ENCODE data around the gene BSCL2.
A peak's percentile ranks its signal among the peaks of the same experiment; 100 is the strongest.
"Not testable (repeated sequence)": the region's sequence is repeated elsewhere in the genome, so short reads cannot be mapped to it uniquely, and the experiment has no call there.

BSCL2 gene

DNA sequence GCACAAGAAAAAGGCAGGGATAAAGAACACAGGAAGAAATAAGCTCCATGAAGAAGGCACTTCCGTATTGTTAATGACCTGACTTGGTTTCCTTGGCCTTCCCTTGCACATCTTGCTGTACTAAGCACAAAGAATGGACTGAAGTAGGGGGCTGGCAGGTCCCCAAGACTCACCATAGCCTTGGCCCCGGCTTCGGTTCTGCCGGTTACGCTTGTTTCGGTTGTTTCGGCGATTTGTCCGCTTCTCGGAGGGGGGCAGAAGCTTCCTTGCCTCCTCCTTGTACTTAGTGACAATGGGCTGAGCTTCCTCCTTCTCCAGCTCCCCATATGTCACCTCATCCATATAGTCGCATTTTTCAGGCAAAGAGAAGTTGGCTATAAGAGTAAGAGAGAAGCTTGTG is 9.6 kb upstream of the BSCL2 start:
- DNase-seq = no peak

DNA sequence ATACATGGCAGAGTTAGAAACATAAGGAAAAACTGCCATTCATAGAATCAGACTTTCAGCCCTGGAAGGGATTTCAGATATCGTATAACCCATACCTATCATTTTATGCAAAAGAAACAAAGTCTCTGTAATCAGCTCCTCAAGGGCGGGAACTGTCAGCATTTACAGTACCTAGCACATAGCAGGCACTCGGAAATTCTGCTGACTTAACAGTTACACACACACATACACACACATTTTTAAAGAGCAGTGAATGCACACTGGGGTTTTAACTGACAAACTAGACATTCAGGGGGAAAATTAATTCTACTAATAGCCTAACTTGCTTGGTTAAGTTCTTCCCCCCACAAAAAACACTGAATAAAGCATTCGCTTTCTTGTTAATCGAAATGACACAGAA is 9.0 kb upstream of the BSCL2 start:
- DNase-seq = no peak

DNA sequence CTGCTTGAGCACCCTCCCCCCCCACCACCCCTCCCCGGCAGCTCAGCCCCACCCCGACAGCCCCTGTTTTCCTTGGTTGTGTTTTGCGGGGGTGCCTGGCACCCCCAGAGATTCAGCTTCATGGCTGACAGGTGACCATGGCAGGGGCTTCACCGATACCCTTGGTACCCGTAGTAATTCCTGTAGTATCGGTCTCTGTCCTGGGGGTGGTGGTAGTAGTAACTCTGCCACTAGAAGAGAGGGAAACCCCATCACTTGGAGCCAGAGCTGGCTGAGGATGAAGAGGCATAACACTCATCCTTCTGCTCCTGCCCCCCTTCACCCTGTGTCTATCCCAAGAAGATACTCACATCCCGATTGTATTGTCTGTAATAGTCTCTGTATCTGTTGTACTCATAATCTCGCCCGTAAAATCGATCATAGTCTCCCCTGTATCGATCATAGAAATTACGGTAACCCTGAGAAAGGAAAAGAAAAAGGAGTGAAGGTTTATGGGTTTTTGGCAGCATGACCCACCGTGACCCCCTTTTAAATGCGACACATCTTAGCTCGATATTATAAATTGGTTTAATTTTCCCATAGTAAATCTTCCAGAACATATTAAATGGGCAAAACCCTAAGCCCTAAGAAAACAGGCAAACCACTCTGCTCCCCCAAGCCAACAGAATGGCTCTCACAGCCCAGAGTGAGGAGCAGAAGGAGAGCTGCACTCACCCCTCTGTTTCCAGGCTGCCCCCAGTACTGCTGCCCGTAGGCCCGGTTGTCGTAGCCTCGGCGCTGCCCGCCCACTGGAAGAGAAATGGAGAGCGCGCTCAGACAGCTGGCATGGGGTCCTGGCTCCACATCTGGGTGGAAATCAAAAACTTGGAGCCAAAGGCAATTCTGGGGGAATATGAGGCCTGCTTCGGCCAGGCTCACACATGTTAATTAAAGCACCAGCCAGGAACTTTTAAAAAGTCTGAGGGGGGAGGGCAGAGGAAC is 8.2 kb upstream of the BSCL2 start:
- no peak for DNase-seq

DNA sequence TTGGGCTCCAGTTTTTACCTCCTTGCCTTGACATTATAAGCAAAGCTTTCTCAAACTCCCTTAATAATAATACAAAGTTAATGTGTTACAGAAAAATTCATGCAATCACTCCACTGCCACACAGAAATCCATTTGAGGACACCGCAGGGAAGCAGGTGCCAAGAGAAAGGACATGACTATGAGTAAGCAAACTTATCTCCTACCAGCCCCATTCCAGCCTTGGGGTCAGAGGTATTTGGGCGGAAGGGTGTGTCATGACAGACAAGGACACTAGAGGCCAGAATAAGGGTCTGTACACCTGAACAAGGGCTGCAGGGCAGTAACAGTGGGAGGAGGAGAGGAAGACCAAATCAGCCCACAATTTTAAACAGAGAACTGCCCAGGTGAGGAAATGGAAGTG is 6.1 kb upstream of the BSCL2 start:
- no peak for DNase-seq

DNA sequence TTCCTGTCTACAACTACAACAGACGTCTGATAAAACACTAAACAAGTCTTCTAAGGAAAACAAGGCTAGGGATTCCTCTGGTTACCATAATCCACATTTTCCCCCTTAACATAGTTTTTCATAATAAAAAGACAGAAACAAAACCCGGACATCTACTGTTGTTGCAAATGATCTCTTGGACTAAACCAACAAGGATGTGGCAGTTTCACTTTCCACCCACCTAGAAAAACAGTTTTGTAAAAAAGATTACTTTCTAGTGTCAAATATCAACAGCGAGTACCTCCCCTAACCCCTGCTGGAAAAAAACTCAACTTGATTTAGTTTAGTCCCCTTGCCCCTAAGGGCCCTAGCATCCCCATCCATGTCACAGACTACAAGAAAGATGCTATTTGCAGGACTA is 5.6 kb upstream of the BSCL2 start:
- DNase-seq = no peak

DNA sequence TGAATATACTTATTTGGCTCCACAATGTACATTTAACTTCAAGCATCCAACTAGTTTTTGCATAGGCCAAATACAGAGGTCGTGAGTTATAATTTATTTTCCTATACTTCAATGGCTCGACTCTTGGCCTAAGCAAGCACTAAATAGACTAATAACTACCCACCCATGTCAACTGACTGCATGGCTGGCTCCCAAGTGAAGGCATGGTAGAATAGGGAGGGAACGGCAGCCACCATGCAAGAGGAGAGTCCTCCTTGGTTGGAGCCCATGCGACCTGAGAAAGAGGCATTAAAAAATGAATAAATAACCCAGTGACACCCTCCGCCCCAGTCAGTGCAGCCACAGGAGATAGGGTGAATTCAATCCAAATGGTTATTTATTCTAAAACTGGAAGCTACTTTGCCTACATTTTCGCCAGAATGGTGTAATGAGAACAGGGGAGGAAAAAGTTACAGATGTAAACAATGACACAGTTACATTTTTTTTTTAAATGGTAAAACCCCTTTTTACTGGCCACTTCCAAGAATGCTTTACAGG is 5.1 kb upstream of the BSCL2 start:
- no peak for DNase-seq

DNA sequence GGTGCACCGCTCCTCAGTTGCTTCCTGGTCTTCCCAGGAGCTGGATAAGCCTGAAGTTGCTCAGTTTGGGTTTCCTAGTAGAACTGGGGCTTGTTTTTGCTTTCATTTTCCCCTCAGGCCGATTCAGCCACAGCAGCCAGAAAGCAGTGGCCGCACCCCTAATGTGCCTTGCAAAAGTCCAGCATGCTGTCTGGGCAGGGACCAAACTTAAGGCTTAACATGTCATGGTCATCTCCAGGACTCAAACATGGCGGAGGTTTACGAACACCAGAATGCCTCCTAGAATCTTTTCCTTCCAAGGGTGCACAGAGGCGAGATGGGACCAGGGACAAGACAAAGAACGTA is 2.7 kb upstream of the BSCL2 start:
- DNase-seq = peak; percentile 14

DNA sequence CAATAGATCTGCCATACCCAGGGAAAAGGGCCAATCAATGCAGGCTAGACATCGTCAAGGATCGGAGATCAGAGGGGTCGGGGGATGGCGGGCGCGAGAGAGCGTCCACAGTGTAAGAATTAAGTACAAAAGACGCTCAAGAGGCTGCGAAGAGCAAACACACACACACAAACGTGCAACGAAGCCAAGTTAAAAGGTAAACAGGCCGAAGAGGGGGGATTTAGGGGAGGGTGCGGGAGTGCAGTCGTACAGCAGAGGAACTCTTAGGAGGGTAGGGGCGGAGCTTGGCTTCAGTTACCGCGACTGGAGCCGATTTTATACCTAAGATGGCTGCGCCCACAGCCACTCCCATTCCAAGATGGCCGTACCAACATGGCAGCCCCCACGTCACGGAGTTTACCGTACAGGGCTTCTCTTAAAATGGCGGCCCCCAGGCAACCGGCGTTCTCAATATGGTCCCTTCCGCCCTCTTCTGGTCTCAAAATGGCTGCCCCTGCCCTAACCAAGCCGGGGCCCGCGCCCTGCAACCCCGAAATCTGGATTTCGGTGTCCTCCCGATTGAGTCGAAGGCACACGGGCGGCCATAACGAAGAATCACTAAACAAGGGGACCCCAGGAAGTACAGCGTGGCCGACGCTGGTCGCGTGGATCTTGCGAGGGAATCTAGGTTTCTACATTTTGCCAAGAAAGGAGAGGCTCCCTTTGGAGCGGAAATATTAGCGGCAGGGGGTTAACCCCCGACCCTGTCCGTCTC is 2.2 kb upstream of the BSCL2 start:
- peak; percentile 98 for DNase-seq

DNA sequence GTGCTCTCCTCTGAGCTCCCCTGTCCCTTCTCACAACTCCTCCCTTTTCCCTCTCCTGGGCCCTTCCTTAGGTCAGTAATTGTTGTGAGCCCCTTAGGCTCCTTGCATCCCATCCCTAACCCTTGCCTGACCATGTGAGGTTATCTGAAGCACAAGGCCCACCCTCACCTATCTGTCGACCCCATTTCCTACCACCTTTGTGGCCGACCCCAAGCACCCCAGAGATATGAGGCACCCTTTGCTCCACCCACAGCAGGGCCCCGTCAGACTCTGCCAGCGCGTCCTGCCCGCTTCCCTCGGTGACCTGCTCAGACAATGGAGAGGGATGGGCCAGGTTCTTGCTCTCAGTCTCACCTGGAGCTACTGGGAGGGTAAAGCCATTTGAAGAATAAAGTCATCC is 1.6 kb upstream of the BSCL2 start:
- no peak for DNase-seq

DNA sequence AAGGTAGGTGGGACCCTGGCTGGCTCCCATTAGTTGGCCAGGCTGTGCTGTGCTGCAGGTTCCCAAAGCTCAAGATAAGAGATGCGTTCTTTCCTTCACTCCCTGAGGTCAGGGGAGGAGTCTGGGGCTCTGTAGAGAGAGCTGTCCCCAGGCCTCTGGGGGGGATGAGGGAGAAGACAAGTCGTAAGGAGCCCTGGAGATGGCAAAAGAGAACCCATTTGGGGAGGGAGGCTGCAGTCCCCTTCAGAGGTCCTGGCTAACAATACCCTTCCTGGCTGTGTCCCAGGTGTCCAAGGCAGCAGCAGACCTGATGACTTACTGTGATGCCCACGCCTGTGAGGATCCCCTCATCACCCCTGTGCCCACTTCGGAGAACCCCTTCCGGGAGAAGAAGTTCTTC is 1.2 kb upstream of the BSCL2 start:
- DNase-seq = no peak

DNA sequence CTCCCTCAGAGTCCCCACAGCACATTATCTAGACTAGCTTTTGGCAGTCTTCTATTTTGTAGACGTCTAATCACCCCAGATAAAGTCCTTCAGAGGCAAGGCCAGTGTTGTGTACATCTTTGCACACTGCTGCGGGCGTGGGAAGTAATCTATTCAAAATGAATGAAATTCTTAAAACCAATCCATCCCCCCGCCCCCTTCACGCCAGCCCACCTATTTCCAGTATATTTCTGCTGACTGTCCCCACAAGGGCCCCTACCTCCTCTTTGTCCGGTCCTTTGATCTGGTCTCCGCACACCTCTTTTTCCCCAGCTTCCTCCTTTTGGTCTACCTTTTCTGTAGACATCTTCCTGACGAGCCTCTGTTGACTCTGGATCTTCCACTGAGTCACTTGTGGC is 375 bp downstream of the BSCL2 start:
- no peak for DNase-seq

DNA sequence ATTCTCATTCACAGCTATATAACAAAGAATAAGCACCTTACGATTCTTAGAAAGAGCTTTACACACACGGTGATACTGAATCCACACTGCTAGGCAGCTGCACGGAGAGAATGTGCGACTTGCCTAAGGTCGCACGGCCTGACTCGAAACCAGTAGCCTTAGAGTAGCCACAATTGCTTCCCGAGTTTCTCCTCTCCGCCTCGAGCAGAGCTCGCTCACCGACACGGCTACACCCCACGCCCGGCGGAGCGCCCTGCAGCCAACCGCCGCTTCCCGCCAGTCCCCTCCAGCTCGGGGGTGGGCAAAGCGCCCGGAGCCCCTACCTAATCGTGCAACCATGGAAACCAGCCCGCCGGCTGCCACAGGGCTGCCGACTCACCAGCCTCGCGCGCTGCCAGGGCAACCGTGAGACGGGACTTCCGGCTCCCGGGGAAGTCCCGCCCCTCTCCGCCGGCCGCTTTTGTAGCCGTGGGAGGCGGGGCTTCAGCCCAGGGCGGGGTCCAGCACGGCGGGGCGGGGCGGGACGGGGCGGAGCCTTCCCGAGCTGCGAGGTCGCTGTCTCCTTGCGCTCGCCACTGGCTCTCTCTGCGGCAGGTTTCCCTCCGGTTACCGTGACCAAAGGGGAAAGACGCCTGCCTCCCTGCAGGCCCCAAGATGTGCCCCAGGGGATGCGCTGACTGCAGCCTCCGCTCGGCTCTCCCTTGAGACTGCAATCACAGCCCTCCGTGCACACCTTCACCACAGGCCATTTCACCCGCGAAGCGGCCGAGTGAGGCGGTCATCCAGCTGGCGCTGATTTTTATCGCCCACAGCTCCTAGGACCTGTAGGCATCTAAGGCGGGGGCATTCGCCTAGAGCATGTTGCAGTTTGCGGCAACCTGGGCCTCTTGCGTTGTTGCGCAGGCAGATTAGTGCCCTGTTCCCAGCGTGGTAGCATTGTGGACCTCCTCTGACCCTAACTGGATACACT is 1.1 kb downstream of the BSCL2 start:
- DNase-seq = peak; percentile 95

DNA sequence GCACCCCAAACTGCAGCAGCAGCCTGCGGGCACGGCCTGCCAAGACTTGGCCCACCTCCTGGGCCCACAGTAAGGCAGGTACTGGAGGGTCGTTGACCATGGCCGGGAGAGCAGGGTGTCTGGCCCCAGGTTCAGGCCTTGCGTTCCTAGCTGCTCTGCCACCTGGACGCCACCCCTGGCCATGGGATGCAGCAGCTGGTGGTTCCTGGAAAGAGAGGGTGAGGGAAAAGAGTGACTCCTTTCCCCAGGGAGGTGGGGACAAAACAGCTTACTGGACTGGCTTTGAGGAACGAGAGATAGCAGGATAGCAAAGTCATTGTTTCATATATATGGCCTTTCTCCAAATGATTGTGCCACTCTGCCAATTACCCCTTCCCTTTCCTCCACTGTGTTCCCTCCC is 1.8 kb downstream of the BSCL2 start:
- DNase-seq = no peak

DNA sequence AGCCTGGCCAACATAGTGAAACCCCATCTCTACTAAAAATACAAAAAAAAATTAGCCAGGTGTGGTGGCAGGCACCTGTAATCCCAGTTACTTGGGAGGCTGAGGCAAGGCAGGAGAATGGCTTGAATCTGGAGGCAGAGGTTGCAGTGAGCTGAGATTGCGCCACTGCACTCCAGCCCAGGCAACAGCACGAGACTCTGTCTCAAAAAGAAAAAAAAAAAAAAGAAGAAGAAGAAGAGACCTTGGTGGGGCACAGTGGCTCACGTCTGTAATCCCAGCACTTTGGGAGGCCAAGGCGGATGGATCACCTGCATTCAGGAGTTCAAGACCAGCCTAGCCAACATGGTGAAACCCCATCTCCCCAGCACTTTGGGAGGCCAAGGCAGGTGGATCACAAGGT is 3.3 kb downstream of the BSCL2 start:
- not testable (repeated sequence) for DNase-seq

DNA sequence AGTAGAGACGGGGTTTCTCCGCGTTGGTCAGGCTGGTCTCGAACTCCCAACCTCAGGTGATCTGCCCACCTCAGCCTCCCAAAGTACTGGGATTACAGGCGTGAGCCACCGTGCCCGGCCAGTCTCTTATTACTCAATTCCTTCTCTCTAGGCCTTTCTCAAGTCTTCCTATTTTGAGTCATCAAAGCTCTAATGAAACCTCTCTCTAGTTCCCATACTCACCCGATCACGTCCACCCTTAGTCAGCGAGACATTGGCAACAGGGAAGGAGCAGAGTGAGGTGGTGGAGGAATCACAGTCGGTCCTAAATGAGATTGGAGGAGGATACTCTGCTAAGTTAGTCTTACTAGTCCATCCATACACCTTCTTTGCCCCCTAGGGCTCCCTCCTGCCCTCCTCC is 5.0 kb downstream of the BSCL2 start:
- no peak for DNase-seq

DNA sequence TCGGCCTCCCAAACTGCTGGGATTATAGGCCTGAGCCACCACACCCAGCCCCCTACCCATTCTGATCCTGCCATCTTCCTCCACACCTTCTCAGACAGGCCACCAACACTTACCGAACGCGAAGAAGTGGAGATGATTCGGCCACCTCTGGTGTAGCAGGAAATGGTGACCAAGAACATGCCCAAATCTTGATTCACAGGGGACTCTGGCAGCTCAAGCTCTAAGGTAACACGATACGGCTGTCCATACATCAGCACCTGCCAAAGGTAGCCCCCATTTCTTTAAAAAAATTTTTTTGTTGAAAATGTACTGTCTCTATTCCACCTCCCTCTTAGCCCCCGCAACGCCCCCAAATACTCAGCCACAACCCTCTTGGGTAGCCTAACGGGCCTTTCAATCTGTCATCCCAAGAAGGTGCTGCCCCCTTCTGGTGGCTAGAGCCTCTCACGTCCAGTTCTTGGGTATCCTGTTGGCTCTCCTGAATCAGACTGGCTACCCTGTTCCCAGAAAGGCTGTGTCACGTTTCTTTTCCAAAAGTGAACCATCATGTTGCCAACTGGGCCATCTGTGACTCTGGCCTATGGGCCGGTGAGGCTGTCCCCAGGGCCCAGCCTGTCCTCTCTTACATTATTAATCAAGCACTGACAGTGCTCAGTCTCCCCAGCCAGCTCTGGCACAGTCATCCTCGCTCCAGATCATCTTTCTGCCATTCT is 12.6 kb downstream of the BSCL2 start:
- DNase-seq = peak; percentile 74

DNA sequence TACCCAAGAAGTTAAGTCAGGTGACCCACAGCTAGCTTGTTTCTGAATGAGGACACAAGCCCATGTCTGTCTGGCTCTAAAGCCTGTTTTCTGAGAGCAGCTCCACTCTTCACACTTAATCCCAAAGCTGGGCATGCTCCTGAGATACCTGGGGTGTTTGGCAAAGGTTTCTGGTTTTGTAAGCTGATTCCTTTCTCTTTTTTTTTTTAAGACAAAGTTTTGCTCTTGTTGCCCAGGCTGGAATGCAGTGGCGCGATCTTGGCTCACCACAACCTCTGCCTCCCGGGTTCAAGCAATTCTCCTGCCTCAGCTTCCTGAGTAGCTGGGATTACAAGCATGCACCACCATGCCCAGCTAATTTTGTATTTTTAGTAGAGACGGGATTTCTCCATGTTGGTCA is 13.6 kb downstream of the BSCL2 start:
- DNase-seq = not testable (repeated sequence)

DNA sequence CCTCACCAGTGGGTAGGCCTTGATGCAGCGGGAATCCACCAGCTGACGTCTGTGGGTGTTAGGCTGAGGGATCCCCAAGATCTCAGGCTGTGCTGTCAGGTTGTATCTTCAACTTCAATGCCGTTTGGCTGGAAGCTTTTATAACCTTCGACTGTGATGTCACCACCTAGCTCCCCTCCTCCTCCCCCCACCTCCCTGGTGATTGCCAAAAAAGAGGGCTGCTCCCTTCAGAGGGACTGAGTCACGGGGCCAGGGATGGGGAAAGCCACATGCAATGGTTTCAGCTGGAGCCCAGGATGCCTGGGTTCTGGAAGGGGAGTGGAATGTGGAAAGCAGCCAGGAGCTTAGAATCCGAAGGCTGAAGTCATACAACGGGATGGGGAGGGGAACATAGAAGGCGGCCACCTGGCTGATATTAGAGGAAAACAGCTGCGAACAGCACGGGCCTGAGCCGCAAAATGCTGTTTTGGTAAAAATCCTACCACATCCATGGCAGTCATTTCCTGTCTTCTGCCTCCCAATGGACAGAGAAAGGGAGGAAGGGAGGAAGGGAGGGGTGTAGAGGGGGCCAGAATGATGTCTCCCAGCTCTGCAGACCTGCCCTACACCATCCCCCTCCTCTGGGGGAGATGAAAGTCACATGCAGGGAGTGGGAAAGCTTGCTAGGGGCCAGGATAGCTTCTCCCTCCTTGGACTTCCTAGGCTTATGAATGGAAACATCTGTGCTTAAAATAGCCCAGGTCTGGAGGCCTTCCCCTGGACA is 17.6 kb downstream of the BSCL2 start, which contains the start of gene LRRN4CL:
Gene LRRN4CL, minus strand, starts transcription at position 110 of the 763 bp plus-strand sequence. CDS start 1,022 bp downstream, outside the sequence.
- DNase-seq = peak; percentile 94

DNA sequence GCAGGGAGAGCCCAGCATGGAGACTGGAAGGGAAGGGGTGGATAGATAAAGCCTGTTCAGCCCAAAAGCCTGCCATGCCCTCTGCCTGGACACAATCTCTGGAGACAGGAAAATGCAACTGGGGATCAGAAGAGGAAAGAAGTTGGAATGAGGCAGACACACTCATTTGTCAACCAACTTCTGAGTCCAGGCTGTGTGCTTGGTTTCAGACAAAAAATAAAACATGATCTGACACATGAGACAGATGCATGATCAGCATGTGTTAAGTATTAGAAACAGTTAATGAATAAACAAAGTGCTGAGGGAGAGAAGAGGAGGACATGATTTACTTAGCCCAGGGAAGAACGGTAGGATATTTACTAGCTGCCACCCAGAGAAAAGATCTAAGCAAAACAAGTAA is 18.7 kb downstream of the BSCL2 start:
- no peak for DNase-seq

DNA sequence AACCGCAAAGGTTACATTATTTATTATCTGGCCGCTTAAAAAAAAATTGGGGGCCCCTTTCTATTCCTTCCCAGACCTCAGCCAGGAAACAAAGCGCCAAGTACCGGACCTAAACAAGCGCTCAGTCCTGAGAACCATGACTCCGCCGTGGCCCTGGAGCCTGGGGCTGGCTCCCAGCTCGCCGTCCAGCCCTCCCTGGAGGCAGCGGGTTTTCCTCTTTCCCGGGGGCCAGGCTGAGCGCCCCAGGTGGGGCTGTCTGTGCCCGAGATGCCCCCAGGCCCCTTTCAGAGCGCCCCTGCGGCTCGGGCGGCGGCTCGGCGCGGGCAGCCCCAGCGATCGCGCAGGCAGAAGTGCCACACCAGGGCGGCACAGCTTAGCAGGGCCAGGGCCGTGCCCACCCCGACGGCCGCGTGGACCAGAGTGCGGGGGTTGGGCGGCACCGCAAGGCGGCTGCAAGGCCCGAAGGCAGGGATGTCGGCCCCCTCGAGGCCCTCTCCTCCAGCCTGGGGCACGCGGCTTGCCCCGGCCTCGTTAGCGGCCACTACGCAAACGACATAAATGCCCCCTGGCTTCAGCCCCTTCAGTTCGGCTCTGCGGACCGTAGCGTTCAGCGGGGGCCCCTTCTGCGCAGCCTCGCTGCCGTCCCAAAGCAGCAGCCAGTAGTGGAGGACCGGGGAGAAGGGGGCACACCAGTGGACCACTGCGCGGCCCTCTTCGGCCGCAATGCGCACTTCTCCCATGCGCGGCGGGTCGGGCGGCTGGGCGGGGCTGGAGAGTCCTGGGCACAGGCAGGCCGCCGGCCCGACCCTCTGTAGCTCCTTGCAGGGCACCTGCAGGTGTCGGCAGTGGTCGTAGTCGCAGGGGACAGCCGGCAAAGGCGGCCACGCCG is 19.5 kb downstream of the BSCL2 start:
- DNase-seq = no peak

Data from fibroblast of skin of right biceps (primary cell).